ENCODE data around the gene ITGB8.
"Not testable (repeated sequence)": the region's sequence is repeated elsewhere in the genome, so short reads cannot be mapped to it uniquely, and the experiment has no call there.

ITGB8 gene

DNA sequence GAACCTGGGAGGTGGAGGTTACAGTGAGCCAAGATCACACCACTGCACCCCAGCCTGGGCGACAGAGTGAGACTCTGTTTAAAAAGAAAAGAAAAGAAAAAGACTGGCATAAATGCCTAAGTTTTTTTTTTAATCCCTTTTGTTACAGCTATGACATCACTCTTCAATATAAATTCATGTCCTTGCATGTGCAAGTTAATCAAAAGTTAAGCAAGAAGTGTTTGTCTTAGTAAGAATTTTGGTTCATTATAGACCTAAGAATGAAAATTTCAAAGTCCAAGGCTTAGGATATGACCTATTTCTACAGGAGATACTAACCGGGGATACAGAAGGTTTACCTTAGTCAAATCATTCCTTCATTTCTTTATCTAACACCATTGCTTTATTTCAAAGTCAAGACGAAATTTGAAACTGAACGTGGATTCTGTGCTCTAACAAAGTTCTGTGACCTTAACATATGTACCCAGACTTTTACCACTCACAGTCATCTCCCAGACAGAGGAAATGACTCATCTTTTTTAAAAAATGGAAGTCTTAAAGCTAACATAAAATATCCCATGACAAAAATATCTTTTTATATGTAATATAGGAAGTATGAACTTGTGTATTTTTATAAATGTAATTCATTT is 29.3 kb upstream of the ITGB8 start:
- no peak overlapping the region for H3K27ac ChIP-seq
- TF ChIP-seq, protein P1, sequence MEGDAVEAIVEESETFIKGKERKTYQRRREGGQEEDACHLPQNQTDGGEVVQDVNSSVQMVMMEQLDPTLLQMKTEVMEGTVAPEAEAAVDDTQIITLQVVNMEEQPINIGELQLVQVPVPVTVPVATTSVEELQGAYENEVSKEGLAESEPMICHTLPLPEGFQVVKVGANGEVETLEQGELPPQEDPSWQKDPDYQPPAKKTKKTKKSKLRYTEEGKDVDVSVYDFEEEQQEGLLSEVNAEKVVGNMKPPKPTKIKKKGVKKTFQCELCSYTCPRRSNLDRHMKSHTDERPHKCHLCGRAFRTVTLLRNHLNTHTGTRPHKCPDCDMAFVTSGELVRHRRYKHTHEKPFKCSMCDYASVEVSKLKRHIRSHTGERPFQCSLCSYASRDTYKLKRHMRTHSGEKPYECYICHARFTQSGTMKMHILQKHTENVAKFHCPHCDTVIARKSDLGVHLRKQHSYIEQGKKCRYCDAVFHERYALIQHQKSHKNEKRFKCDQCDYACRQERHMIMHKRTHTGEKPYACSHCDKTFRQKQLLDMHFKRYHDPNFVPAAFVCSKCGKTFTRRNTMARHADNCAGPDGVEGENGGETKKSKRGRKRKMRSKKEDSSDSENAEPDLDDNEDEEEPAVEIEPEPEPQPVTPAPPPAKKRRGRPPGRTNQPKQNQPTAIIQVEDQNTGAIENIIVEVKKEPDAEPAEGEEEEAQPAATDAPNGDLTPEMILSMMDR (IDR thresholded peaks at IDR 0.05), result no peak
- no peak for TF ChIP-seq ZFX (IDR thresholded peaks at IDR 0.05; ENCODE audit: borderline replicate concordance)

DNA sequence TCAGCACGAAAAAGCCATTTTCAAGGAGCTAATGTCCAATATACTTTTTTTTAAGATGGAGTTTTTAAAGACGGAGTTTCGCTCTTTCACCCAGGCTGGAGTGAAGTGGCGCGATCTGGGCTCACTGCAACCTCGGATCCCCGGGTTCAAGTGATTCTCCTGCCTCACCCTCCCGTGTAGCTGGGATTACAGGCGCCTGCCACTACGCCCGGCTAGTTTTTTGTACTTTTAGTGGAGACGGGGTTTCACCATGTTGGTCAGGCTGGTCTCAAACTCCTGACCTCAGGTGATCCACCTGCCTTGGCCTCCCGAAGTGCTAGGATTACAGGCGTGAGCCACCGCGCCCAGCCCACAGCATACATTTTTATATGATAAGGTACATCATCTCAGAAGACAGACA is 28.4 kb upstream of the ITGB8 start:
- H3K27ac ChIP-seq, result not testable (repeated sequence)

DNA sequence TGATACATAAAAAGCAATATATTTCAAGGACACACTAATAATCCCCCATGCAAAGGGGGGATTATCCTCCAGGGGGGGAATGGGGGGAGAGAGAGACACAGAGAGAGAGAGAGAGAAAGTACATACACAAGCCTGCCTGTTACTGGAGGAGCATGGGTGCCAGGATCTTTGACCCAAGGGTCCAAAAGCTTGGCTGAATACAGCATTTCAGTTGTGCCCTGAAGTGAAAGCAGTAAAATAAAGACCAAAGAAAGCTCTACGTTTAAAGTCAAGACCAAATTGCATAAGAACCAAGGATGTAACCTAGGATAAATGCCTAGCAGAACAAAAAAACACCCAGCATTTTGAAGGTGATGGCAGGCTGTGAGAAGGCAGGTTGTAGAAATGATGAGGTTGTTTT is 27.8 kb upstream of the ITGB8 start:
- no peak overlapping the region for H3K27ac ChIP-seq
- TF ChIP-seq ZFX (IDR thresholded peaks at IDR 0.05; ENCODE audit: borderline replicate concordance), result no peak
- TF ChIP-seq, protein P1 (IDR thresholded peaks at IDR 0.05), result no peak

DNA sequence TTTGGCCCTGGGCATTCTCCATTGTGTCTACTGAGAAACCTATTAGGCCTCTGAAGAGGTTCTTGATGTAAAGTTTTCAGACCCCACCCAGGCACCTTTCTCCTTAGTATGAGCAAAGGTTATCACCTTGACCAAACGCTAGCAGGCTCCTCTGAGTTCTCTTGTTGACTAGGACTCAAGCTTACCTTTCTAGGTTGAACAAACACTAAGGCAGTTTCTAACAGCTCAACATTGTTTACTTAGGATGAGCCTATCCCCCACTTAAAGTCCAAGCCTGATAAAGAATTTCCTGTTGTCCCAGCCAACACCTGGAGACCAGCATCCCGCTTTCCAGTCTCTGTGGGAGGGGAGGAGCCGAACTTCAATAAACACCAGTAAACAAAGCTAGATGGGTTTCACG is 26.3 kb upstream of the ITGB8 start:
- no peak overlapping the region for H3K27ac ChIP-seq
- TF ChIP-seq ZFX (IDR thresholded peaks at IDR 0.05; ENCODE audit: borderline replicate concordance), result no peak
- TF ChIP-seq, protein P1 (IDR thresholded peaks at IDR 0.05), result no peak

DNA sequence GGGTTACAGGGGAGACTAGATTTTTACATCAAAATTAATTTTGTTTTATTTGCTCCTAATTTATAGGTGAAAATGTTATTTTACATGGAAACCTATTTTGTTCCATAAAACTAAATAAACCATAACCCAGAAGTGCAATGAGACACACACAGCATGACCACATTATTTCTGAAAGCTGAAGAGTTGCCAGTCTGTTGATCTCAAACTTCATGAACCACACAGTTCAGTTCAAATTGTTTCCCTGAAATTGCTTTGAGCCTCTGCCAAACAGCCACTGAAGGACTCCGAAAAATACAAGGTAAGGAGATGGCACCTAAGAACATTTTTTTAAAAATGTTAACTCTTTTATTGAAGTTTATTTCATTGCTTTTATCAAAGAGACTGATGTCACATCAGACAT is 25.0 kb upstream of the ITGB8 start:
- H3K27ac ChIP-seq, result no peak overlapping the region
- TF ChIP-seq, protein P1 (IDR thresholded peaks at IDR 0.05), result no peak
- no peak for TF ChIP-seq ZFX (IDR thresholded peaks at IDR 0.05; ENCODE audit: borderline replicate concordance)

DNA sequence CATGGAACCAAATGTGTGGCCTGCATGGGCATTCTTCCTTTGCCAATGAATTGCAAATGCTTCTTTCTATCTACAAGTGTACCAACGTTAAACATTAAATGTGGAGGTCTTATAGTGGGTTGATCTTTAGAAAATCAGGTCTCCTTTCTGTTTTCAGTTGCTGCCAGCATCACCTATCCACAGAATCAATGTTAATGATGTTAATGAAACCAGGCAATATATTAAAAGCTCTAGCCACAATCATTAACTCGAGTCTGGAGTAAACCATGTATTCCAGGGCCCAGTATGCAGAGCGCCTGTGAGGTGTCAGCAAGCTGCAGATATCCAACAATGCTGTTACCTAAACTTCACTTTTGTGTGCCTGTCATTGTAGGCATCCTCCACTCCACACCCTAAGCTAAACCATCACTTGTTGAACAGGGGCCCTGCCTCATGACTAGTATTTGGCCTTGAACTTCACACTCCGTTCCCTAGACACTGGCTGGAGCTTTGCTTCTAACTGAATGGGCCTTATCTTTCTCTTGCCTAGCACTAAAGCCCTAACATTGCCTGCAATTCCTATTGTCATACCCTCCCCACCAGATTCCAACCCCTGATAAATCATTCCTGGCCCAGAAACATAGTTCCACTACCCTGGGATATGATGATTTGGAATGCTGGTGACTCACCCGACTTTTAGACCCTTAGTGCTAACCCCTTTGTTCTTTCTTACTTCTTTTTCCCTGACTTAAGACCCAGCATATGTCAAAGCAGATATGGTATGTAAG is 24.3 kb upstream of the ITGB8 start:
- TF ChIP-seq, protein P1 (IDR thresholded peaks at IDR 0.05), result no peak
- no peak for TF ChIP-seq ZFX (IDR thresholded peaks at IDR 0.05; ENCODE audit: borderline replicate concordance)
- no peak overlapping the region for H3K27ac ChIP-seq

DNA sequence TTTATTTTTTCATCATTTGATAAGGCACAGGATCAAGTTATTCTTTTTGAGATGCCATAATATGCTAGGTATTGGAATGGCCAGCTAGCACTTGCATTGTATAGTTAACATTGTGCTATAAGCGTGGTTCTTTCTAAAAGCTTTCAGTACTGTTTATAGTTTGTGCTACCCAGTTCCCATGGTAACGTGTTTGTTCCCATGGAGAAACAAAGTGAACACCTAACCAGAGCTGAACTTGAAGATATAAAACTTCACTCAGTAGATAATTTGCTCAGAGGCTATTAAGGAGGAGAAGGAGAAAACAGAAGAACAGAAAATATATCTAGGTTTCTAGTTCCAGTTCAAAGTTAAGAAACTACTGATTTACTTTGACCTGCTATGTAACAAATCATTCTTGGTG is 23.6 kb upstream of the ITGB8 start:
- TF ChIP-seq ZFX (IDR thresholded peaks at IDR 0.05; ENCODE audit: borderline replicate concordance), result no peak
- TF ChIP-seq, protein P1 (IDR thresholded peaks at IDR 0.05), result no peak
- H3K27ac ChIP-seq, result no peak overlapping the region

All from 22Rv1 (cell line).